H1 (cell line): ENCODE measurements around the gene GON4L.
"Not testable (repeated sequence)": the region's sequence is repeated elsewhere in the genome, so short reads cannot be mapped to it uniquely, and the experiment has no call there.

Experiments
- GTF2F1 ChIP-seq: IDR thresholded peaks from 2 replicates; pipeline ENCODE4 v1.6.1; 2012; ENCODE audit warnings: low read depth, low read length, improper control_type of control experiment, borderline replicate concordance
- MAFK ChIP-seq: IDR thresholded peaks from 2 replicates; pipeline ENCODE4 v1.6.1; 2012; ENCODE audit warnings: low read depth, mild to moderate bottlenecking, improper control_type of control experiment, low read length
- POLR2A ChIP-seq, 2 experiments: IDR thresholded peaks; 1 replicate in 1 of 2; 2 replicates in 1 of 2; pipeline ENCODE4 v1.6.1; 2011; ENCODE audit warnings: low read depth in 2 of 2, low read length in 2 of 2, mild to moderate bottlenecking in 2 of 2; ENCODE audit errors: control extremely low read depth in 1 of 2
- SP1 ChIP-seq: IDR thresholded peaks from 2 replicates; pipeline ENCODE4 v1.6.1; 2011; ENCODE audit warnings: low read depth, low read length
- TF ChIP-seq, protein P1 (sequence below), 3 experiments: IDR thresholded peaks; 1 replicate in 2 of 3; 2 replicates in 1 of 3; pipeline versions ENCODE4 v1.5.1 to v1.6.1; 2011; ENCODE audit warnings: low read length in 3 of 3, mild to moderate bottlenecking in 3 of 3, inconsistent platforms in 2 of 3, low read depth in 1 of 3, moderate library complexity in 1 of 3; ENCODE audit not compliant: insufficient read depth in 1 of 3; ENCODE audit errors: control extremely low read depth in 1 of 3
- TF ChIP-seq, protein P2 (sequence below): IDR thresholded peaks from 2 replicates; pipeline ENCODE4 v1.6.1; 2011; ENCODE audit warnings: low read length, improper control_type of control experiment

DNA sequence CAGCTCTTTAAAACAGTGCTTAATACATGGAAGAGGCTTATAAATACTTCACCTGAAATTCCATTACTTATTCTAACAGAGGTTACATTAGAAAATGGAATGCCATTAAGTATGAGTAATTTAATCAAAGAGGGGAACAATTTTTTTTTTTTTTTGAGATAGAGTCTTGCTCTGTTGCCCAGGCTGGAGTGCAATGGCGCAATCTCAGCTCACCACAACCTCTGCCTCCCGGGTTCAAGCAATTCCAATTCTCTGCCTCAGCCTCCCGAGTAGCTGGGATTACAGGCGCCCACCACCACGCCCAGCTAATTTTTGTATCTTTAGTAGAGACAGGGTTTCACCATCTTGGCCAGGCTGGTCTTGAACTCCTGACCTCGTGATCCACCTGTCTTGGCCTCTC is 38.6 kb upstream of the GON4L start:
- TF ChIP-seq, protein P1, sequence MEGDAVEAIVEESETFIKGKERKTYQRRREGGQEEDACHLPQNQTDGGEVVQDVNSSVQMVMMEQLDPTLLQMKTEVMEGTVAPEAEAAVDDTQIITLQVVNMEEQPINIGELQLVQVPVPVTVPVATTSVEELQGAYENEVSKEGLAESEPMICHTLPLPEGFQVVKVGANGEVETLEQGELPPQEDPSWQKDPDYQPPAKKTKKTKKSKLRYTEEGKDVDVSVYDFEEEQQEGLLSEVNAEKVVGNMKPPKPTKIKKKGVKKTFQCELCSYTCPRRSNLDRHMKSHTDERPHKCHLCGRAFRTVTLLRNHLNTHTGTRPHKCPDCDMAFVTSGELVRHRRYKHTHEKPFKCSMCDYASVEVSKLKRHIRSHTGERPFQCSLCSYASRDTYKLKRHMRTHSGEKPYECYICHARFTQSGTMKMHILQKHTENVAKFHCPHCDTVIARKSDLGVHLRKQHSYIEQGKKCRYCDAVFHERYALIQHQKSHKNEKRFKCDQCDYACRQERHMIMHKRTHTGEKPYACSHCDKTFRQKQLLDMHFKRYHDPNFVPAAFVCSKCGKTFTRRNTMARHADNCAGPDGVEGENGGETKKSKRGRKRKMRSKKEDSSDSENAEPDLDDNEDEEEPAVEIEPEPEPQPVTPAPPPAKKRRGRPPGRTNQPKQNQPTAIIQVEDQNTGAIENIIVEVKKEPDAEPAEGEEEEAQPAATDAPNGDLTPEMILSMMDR (IDR thresholded peaks at IDR 0.05; ENCODE audit: control extremely low read depth in 1 of 3, insufficient read depth in 1 of 3, low read depth in 1 of 3, low read length in 3 of 3) = not testable (repeated sequence)
- TF ChIP-seq SP1; MAFK; GTF2F1; POLR2A (IDR thresholded peaks at IDR 0.05; ENCODE audit: control extremely low read depth in 1 of 2, low read depth in 2 of 2, low read length in 2 of 2): not testable (repeated sequence)
- TF ChIP-seq, protein P2, sequence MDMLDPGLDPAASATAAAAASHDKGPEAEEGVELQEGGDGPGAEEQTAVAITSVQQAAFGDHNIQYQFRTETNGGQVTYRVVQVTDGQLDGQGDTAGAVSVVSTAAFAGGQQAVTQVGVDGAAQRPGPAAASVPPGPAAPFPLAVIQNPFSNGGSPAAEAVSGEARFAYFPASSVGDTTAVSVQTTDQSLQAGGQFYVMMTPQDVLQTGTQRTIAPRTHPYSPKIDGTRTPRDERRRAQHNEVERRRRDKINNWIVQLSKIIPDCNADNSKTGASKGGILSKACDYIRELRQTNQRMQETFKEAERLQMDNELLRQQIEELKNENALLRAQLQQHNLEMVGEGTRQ = not testable (repeated sequence)
